ENCODE measurements around the gene PPIP5K1.
"Not testable (repeated sequence)": the region's sequence is repeated elsewhere in the genome, so short reads cannot be mapped to it uniquely, and the experiment has no call there.

PPIP5K1 gene

DNA sequence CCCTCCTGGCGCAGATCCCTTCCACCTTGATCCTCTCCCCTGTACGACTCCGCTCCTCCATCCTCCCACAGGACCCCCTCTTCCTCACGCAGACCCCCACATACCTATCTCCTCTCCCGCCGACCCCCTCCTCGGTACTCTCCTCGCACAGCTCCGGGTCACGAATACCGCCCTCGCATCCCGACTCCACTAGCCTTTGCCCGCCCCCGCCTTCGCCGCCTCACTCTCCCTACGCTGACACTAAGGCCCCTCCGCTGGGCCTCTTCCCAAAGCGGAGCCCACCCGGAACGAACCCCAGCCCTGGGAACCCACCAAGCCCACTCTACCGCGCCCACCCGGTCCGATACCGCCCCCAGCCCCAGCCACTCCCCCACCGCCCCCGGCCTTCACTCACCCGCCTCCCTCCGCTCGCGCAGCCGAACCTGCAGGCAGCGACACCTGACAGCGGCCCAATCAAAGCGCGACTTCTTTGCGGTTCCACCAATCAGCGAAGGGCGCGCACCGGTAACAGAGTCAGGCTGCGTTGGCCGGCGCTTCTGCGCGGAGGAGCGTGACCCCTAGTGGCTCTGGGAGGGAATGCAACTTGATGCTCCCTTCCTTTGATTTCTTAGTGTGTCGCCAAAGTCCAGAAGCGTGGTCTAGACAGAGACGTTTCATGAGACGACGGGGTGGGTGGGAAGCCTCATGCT, at the start of gene PPIP5K1:
TSS of gene PPIP5K1 (minus strand) at position 431 of the 689 bp plus-strand sequence. CDS start 5,704 bp downstream, outside the sequence.
- H3K4me1 ChIP-seq (ENCODE audit: control insufficient read depth, insufficient read depth, low read length); H3K27ac ChIP-seq (ENCODE audit: low read depth, low read length); H3K9ac ChIP-seq (ENCODE audit: low read length); H3K36me3 ChIP-seq (ENCODE audit: control insufficient read depth, insufficient read depth, low read length); H3K4me3 ChIP-seq (ENCODE audit: low read depth, low read length); H3K9me3 ChIP-seq (ENCODE audit: control insufficient read depth, insufficient read depth, low read depth, low read length); H3K27me3 ChIP-seq (ENCODE audit: control insufficient read depth, insufficient read depth, low read length): not testable (repeated sequence)

DNA sequence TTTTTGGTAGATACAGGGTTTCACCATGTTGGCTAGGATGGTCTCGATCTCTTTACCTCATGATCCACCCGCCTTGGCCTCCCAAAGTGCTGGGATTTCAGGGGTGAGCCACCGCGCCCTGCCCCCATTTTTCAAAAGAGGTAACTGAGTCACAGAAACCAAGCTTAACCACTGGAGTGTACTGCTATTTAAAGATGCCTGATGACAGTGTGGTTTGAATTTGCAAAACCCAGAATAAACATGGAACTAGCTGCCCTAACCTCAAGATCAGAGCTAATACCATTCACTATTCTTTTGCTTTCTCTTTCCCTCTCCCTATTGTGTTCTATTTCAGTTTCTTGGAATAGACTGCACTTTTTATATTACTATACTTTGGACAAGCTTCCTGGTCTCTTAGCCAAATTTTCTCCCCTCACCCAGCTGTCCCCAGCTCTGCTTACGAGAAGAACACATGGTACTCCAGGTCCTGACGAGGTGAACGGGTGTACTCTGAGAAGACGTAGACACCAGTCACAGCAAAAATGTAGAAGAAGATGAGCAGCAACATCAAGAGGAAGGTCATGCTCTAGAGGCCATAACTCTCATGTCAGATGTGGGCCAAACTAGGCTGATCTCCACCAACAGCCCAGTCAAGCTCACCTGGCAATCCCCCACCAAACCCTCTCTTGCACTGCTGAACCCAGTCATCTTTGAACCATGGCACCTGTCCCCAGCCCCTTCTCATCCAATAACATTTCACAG, 48.6 kb upstream of the PPIP5K1 start:
- not testable (repeated sequence) for H3K4me1 ChIP-seq (ENCODE audit: control insufficient read depth, insufficient read depth, low read length); H3K9ac ChIP-seq (ENCODE audit: low read length); H3K4me3 ChIP-seq (ENCODE audit: low read depth, low read length); H3K27ac ChIP-seq (ENCODE audit: low read depth, low read length); H3K36me3 ChIP-seq (ENCODE audit: control insufficient read depth, insufficient read depth, low read length); H3K27me3 ChIP-seq (ENCODE audit: control insufficient read depth, insufficient read depth, low read length); H3K9me3 ChIP-seq (ENCODE audit: control insufficient read depth, insufficient read depth, low read depth, low read length)

DNA sequence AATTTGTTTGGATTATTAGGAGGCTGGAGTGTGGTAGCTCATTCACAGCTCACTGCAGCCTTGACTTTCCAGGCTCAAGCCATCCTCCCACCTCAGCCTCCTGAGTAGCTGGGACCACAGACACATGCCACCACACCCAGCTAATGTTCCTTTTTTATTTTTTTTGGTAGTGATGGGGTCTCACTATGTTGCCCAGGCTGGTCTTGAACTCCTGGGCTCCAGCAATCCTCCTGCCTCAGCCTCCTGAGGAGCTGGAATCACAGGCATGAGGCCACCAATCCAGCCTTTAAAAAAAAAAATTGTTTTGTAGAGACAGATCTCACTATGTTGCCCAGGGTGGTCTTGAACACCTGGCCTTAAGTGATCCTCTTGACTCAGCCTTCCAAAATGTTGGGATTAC, 36.9 kb upstream of the PPIP5K1 start:
- H3K4me3 ChIP-seq (ENCODE audit: low read depth, low read length); H3K9me3 ChIP-seq (ENCODE audit: control insufficient read depth, insufficient read depth, low read depth, low read length); H3K27me3 ChIP-seq (ENCODE audit: control insufficient read depth, insufficient read depth, low read length); H3K27ac ChIP-seq (ENCODE audit: low read depth, low read length); H3K4me1 ChIP-seq (ENCODE audit: control insufficient read depth, insufficient read depth, low read length); H3K9ac ChIP-seq (ENCODE audit: low read length); H3K36me3 ChIP-seq (ENCODE audit: control insufficient read depth, insufficient read depth, low read length): not testable (repeated sequence)

DNA sequence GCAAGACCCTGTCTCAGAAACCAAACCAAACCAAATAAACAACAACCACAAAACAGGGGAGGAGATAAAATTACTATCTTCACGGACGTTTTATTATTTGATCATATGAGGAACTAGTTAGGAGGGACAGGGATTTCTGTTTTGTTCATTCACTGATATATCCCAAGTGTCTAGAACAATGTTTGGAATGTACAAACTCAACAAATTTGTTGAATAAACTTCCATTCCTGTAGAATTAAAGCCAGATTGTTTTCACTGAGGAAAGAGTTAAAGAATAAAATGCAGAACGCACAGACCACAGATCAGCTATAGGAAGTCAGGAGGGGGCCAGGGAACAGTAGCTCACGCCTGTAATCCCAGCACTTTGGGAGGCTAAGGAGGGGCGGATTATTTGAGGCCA, 35.1 kb upstream of the PPIP5K1 start:
- no peak overlapping the region for H3K4me3 ChIP-seq (ENCODE audit: low read depth, low read length)
- no peaks in the 10 kb centered on the region for H3K27me3 ChIP-seq (ENCODE audit: control insufficient read depth, insufficient read depth, low read length)
- no peaks in the 10 kb centered on the region for H3K9me3 ChIP-seq (ENCODE audit: control insufficient read depth, insufficient read depth, low read depth, low read length)
- H3K9ac ChIP-seq (ENCODE audit: low read length), result no peak overlapping the region
- no peaks in the 10 kb centered on the region for H3K36me3 ChIP-seq (ENCODE audit: control insufficient read depth, insufficient read depth, low read length)
- H3K4me1 ChIP-seq (ENCODE audit: control insufficient read depth, insufficient read depth, low read length), result no peaks in the 10 kb centered on the region
- H3K27ac ChIP-seq (ENCODE audit: low read depth, low read length), result no peak overlapping the region

DNA sequence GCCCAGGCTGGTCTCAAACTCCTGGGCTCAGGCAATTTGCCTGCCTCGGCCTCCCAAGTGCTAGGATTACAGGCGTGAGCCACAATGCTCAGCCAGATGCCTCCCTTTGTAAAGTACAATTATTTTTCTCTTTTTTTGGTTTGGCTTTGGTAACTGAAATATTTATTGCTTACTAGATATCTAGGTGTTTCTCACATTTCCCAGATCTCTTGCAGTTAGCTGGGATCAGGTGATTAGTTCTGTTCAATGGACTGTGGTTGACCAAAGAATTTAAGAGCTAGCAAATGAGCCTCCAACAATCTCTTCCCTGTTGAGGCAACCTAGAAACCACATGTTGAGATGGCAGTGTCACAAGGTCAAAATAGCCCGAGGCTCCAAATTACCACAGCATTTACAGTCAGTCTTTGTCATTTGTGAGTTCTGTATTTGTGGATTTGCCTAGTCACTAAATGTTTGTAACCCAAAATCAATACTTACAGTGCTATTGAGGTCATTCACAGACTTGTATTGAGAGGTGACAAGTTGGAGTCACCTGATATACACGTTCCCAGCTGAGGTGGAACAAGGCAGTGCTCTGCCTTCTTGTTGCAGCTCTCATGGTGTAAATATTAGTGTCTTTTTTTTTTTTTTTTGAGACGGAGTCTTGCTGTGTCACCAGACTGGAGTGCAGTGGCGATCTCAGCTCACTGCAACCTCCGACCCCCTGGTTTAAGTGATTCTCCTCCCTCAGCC, 32.2 kb upstream of the PPIP5K1 start:
- not testable (repeated sequence) for H3K27ac ChIP-seq (ENCODE audit: low read depth, low read length); H3K9me3 ChIP-seq (ENCODE audit: control insufficient read depth, insufficient read depth, low read depth, low read length); H3K4me3 ChIP-seq (ENCODE audit: low read depth, low read length); H3K9ac ChIP-seq (ENCODE audit: low read length); H3K4me1 ChIP-seq (ENCODE audit: control insufficient read depth, insufficient read depth, low read length); H3K27me3 ChIP-seq (ENCODE audit: control insufficient read depth, insufficient read depth, low read length); H3K36me3 ChIP-seq (ENCODE audit: control insufficient read depth, insufficient read depth, low read length)

DNA sequence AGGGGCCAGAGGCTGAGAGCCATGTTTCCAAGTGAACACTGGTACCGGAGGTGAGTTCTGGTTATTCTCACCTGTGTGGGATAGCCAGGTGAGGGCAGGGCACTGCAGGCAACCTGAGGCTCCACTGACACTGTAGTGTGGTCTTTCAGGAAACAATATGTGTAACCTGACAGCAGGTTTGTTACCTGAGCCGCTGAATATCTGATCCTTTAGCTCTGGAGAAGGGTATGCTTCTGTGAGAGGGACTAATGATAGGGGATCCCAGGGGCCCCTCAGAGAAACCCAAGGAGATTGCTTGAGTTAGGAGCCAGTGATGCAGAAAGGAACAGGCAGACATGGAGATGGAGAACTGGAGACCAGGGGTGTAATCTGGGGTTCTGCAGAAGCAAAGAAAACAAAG, 28.7 kb upstream of the PPIP5K1 start, which contains the start of gene STRC:
TSS of gene STRC (minus strand) at position 101 of the 400 bp plus-strand sequence. CDS start at position 23, 78 bp downstream.
- not testable (repeated sequence) for H3K9me3 ChIP-seq (ENCODE audit: control insufficient read depth, insufficient read depth, low read depth, low read length); H3K9ac ChIP-seq (ENCODE audit: low read length); H3K4me1 ChIP-seq (ENCODE audit: control insufficient read depth, insufficient read depth, low read length); H3K27ac ChIP-seq (ENCODE audit: low read depth, low read length); H3K36me3 ChIP-seq (ENCODE audit: control insufficient read depth, insufficient read depth, low read length); H3K27me3 ChIP-seq (ENCODE audit: control insufficient read depth, insufficient read depth, low read length); H3K4me3 ChIP-seq (ENCODE audit: low read depth, low read length)

DNA sequence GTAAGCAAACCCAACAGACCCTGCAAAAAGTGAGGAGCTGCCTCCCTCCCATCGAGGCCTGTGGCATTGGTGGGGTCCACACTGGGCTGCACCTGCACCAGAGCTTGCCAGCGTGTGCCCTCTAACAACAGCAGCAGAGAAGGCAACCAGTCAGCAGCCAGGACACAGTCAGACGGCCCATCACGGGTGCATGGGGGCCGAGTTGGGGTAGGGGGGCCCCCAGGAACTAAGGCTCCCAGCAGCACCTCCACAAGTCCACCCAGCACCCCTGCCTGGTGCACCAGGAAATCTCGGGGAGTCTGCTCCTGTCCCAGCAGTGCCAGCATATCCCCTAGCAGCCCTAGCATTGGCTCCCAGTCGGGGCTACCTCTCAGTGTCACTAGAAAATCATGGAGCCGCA, 27.7 kb upstream of the PPIP5K1 start:
- not testable (repeated sequence) for H3K27me3 ChIP-seq (ENCODE audit: control insufficient read depth, insufficient read depth, low read length); H3K4me3 ChIP-seq (ENCODE audit: low read depth, low read length); H3K4me1 ChIP-seq (ENCODE audit: control insufficient read depth, insufficient read depth, low read length); H3K27ac ChIP-seq (ENCODE audit: low read depth, low read length); H3K36me3 ChIP-seq (ENCODE audit: control insufficient read depth, insufficient read depth, low read length); H3K9ac ChIP-seq (ENCODE audit: low read length); H3K9me3 ChIP-seq (ENCODE audit: control insufficient read depth, insufficient read depth, low read depth, low read length)

DNA sequence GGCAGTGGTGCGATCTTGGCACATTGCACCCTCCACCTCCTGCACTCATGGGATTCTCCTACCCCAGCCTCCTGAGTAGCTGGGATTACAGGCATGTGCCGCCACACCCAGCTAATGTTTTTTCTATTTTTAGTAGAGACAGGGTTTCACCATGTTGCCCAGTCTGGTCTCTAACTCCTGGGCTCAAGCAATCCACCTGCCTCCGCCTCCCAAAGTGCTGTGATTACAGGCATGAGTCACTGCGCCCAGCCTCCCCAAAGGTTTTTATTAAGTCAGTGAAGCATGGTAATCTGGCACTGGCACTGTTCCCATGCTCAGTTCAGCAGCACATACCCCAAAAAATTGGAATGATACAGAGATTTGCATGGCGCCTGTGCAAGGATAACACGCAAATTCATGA, 12.2 kb upstream of the PPIP5K1 start:
- H3K36me3 ChIP-seq (ENCODE audit: control insufficient read depth, insufficient read depth, low read length); H3K9me3 ChIP-seq (ENCODE audit: control insufficient read depth, insufficient read depth, low read depth, low read length); H3K4me1 ChIP-seq (ENCODE audit: control insufficient read depth, insufficient read depth, low read length); H3K27me3 ChIP-seq (ENCODE audit: control insufficient read depth, insufficient read depth, low read length); H3K4me3 ChIP-seq (ENCODE audit: low read depth, low read length); H3K27ac ChIP-seq (ENCODE audit: low read depth, low read length); H3K9ac ChIP-seq (ENCODE audit: low read length): not testable (repeated sequence)

DNA sequence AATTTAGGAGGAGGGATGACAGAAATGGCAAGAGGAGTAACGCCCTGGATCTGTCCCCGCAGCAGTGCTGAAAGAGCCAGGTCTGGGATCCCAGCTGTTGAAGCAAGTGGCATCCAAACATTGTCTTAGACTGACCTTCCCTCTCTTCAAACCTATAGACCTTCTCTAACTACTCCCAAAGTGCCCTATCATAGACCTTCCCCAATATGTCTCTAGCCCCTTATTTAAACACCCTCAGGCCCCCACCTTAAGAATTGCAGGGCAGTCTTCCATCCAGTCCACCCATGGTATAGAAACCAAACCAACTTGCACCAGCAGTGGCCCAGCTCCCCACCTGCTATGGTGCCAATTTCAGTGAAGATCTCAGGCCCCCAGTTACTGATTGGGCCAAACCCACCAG, 10.2 kb upstream of the PPIP5K1 start:
- not testable (repeated sequence) for H3K9me3 ChIP-seq (ENCODE audit: control insufficient read depth, insufficient read depth, low read depth, low read length); H3K4me3 ChIP-seq (ENCODE audit: low read depth, low read length); H3K4me1 ChIP-seq (ENCODE audit: control insufficient read depth, insufficient read depth, low read length); H3K9ac ChIP-seq (ENCODE audit: low read length); H3K27ac ChIP-seq (ENCODE audit: low read depth, low read length); H3K36me3 ChIP-seq (ENCODE audit: control insufficient read depth, insufficient read depth, low read length); H3K27me3 ChIP-seq (ENCODE audit: control insufficient read depth, insufficient read depth, low read length)

DNA sequence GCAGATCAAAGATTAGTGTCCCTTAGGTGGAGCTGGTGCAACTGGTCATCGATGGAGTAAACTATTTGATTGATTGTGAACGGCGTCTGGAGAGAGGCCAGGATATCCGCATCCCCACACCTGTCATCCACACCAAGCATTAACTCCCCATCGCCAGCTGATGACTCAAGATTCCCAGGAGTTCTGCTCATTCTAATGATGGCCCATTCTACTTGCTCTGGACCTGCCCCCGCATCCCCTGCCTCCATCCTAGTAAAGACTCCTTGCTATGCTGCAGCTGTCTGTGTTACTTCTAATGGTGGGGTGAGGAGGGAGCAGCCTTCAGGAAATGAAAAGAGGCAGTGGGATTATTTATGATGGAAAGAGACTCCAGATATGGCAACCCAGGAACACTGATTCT, 9.1 kb upstream of the PPIP5K1 start:
- not testable (repeated sequence) for H3K4me1 ChIP-seq (ENCODE audit: control insufficient read depth, insufficient read depth, low read length); H3K36me3 ChIP-seq (ENCODE audit: control insufficient read depth, insufficient read depth, low read length); H3K4me3 ChIP-seq (ENCODE audit: low read depth, low read length); H3K27ac ChIP-seq (ENCODE audit: low read depth, low read length); H3K27me3 ChIP-seq (ENCODE audit: control insufficient read depth, insufficient read depth, low read length); H3K9me3 ChIP-seq (ENCODE audit: control insufficient read depth, insufficient read depth, low read depth, low read length); H3K9ac ChIP-seq (ENCODE audit: low read length)

Data from HUES6 (cell line).